DMS79 treated with DMSO at 0.1 percent for 48 hours (cell line): ENCODE data around the gene ZDBF2.
"Not testable (repeated sequence)": the region's sequence is repeated elsewhere in the genome, so short reads cannot be mapped to it uniquely, and the experiment has no call there.

Source experiments
- DNase-seq: peaks from one replicate; lab custom pipeline; 2025; lab: John Stamatoyannopoulos, UW

ZDBF2 gene

DNA sequence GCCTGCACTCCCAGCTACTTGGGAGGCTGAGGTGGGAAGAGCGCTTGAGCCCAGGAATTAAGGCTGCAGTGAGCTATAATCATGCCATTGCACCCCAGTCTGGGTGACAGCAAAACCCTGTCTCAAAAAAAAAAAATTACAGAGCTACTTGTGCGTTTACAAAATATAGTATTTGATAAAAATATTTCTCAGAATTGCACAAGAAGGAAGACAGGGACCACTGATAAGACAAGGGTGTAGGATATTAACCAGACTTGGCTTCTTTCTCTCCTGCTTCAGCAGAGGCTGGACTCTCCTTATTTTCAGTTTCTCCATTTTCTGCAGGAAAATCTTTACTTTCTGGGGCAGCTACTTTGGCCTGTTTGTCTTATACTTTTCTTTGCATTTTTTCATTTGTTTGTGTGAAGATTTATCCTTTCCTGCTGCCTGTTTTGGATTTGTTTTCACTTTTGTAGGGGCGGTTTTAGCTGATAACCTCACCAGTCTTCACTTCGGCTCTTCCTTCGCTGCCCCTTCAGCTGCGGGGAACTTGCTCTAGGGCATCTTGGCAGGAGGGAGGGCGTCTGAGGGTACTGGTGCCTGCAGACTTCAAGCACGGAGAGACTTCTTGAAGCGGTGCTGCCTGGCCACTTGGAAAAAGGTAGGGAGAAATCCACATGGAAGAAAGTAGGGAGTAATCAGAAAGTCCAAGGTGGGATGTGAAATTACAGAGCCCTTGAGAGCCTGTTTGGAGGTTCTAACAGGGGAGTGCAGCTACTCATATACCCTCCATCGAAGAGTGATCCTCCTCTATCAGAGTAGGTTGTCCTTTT is 14.9 kb upstream of the ZDBF2 start:
- DNase-seq, result peak; percentile 28

- peak; percentile 25 for DNase-seq
Measured at GRCh38 chr2:206260188-206261012, 14.1 kb upstream of the ZDBF2 start.

DNA sequence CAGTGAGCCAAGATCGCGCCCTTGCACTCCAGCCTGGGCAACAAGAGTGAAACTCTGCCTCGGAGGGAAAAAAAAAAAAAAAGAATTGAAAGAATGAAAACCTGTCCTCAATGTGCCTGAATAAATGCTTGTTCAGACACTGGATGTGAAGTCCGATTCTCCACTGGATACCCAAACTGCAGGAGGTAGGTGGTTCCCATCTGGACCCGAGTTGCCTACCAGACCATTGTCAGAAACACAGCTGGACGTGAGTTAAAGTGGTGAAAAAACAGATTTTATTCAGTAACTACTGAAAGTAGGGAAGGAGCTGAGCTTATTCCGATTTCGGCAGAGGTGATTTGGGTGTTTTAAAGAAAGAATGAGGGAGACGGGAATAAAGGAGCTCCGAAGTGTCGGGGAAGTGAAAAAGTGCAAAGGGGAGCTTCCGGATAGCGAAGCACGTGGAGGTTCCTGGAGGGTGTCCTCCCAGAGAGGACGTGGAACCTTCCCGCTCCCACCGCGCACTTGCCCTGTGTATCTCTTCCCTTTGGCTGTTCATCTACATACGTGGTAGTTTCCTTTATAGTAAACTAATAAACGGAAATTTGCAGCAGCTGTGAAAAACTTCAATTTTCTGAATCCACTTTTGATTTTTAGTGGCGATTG is 10.4 kb upstream of the ZDBF2 start:
- DNase-seq, result no peak

DNA sequence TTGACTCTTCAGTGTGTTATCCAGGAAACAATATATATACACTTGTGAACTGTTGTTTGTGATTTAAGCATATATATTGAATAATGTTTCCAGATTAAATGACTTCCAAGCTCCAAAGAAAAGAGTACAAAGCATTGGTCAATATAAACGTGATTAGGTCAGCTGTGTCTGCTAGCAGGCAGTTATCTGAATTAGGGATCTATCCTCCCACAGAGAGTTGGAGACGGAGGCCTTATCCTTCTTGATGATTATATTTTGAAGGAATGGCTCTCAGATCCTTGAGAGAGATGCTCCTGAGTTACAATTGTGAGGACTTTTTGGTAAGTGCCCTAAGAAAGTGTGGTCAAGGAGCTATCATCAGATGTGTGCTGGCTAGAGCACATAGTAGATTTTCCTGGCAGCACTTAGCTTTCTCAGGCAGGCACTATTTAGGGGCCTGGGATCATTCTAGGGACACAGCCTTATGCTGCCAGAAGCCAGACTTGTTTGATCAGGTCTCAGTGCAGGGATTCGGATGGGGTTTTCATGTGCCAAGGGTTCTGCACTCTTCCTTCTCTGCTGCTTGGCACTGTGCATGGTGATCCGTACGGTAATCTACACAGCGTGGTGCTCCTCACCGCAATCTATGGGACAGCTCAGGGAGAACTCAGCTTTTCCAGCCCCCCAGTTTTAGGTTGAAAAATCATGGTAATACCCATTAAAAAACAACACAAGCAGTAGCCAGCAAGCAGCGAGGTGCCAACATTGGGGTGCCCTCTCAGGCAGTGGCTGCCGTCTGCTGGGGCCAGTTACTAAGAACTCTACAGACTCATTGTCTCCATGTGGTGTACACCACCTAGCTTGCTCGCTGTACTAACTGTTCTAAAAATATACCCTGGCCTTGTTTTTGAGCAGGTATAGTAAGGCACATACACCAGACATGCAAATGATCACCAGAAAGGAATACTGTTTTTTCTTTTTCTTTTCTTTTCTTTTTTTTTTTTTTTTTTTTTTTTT is 8.0 kb upstream of the ZDBF2 start:
- no peak for DNase-seq

GRCh38 chr2:206267567-206267966 is 6.9 kb upstream of the ZDBF2 start:
- no peak for DNase-seq

DNA sequence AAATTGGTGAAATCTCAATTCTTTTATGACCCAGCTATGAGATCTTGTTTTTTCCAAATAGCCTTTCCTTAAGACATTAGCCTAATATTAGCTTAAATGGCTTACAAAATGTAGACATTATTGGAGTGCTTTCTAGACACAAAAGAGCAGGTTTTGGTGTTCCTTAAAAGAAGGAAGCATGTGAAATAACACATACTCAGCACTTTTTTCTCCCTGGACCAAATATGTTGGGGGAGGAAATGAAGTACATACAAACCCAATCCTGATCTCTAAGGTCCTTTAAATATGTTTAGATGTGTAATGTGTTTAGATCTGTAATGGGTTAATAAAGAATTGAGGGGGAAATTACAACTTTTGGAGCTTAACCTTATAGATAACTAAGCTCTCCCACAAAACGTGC is 3.4 kb upstream of the ZDBF2 start:
- no peak for DNase-seq

- DNase-seq, result no peak
Measured at GRCh38 chr2:206273905-206274304, 558 bp upstream of the ZDBF2 start.

GRCh38 chr2:206275312-206276055 is 1.0 kb downstream of the ZDBF2 start:
- peak; percentile 53 for DNase-seq

DNA sequence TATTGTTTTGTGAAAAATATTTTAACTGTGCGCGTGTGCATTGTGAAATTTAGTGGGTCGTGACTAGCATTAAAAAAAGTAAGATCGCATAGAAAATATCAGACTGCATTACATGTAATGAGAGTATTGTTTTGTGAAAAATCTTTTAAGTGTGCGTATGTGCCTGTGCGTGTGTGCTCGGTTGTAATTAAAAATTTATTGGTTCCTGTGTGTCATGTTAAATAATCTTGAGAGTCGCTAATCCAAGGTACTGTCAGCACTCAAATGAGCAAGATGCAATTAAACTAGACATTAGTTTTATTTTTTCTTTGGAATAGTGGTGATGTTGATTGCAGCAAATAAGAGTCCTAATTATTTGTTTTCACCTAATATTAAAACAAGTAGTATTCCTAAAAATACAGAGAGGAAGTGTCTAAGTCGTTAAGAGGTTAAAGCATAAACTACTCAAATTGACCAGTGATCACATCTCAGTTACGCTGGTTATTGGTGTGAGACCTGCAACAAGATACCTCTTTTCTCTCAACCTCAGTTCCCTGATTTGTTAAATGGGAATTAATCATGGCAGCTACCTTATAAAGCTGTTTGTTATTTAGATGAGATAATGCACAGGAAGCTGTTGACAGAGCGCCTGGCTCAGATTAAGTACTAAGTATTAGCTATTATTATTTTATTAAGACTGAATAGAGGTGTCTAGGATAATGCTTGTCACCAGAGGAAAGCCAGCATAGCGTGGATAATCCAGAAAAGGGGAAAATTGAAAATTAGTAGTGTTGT is 1.9 kb downstream of the ZDBF2 start:
- peak; percentile 22 for DNase-seq

DNA sequence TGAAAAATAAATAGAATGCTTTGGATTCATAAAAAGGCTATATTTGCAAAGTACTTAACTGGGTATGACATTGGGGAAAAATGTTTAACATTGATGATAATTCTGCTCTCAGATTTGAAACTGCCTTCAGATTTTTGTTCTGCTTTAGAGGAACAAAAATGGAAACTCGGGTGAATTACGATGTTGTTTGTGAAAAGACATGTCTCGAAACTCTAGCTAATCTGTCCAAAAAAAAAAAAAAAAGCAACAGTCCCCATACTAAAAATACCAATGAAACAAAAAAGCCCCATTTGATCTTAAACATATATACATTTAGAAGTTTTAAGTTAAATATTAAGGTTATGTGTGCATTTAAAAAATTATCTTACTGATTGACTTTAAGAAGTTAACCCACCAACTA is 3.0 kb downstream of the ZDBF2 start:
- no peak for DNase-seq

GRCh38 chr2:206282746-206283145 is 8.3 kb downstream of the ZDBF2 start:
- no peak for DNase-seq

GRCh38 chr2:206287197-206287596 is 12.7 kb downstream of the ZDBF2 start:
- DNase-seq, result no peak

GRCh38 chr2:206289391-206289790 is 14.9 kb downstream of the ZDBF2 start:
- no peak for DNase-seq

- DNase-seq, result no peak
Measured at GRCh38 chr2:206296128-206296527, 21.7 kb downstream of the ZDBF2 start.

GRCh38 chr2:206299608-206300007 is 25.1 kb downstream of the ZDBF2 start:
- not testable (repeated sequence) for DNase-seq

DNA sequence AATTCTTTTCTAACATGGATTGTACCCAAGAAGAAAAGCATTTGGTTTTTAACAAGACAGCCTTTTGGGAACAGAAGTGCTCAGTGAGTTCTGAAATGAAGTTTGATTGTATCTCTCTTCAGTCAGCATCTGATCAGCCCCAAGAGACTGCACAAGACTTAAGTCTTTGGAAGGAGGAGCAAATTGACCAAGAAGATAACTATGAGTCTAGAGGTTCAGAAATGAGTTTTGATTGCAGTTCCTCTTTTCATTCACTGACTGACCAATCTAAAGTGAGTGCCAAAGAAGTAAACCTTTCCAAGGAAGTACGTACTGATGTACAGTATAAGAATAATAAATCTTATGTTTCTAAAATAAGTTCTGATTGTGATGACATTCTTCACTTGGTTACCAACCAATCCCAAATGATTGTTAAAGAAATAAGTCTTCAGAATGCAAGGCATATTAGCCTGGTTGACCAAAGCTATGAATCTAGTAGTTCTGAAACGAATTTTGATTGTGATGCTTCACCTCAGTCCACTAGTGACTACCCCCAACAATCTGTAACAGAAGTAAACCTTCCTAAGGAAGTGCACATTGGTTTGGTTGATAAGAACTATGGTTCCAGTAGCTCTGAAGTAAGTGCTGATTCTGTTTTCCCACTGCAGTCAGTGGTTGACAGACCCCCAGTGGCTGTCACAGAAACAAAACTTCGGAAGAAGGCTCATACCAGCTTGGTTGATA is 31.2 kb downstream of the ZDBF2 start:
- no peak for DNase-seq

GRCh38 chr2:206311026-206311425 is 36.6 kb downstream of the ZDBF2 start:
- no peak for DNase-seq

DNA sequence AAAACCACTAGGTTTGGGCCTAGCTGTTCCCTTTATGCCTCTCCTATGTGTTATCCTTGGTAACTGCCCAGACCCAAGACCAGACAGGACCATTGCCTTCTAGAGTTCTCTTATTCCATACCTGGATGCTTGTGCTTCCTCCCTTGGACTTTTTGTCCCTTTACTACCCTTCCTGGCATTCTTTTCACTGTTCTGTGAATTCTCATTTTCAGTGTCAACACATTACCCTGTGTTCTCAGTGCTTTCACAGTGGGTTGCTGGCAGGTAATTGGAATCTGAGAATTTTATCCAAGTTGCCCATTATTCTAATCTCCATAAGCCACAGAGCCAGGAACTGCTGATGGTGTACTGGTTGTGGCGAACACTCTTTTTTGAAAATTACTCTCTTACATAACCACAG is 41.7 kb downstream of the ZDBF2 start:
- no peak for DNase-seq

DNA sequence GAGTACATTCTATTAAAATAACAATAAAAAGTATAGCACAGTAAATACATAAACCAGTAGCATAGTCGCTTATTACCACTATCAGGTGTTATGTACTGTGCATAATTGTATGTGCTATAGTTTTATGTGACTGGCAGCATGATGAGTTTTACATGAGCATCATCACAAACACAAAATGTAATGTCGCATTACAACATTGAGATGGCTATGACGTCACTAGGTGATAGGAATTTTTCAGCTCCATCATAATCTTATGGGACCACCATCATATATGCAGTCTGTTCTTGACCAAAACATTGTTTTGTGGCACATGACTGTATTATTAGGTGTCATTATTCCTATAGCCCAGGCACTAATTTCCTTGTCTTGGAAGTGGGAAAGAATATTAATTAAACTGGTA is 48.6 kb downstream of the ZDBF2 start:
- DNase-seq, result no peak
